ENCODE data around the gene ACTL7B. TPM values are rescaled to one million over a fixed set of nuclear protein-coding genes. Genes with fewer than 3 reads are reported as not detected.

Gene ACTL7B
- total RNA-seq, 3 donors from 2014 or later = 0.16 TPM; not detected in 2

- no peaks in the 10 kb centered on the region for H3K27me3 ChIP-seq
- no peak overlapping the region for H3K4me3 ChIP-seq
- TF ChIP-seq CTCF (IDR thresholded peaks at IDR 0.05) = no peak
- TF ChIP-seq POLR2A (IDR thresholded peaks at IDR 0.05) = no peak
- no peak for TF ChIP-seq POLR2AphosphoS5 (IDR thresholded peaks at IDR 0.05)
- intact Hi-C loops (cut with DNase I; ENCODE audit: low total_unique reads) = no loop called here
- peaks cover 15% of the 10 kb centered on the region for H3K36me3 ChIP-seq
- no peaks in the 10 kb centered on the region for H3K9me3 ChIP-seq
- no peaks in the 10 kb centered on the region for H3K4me1 ChIP-seq
- DNase-seq (ENCODE audit: low spot score in 2 of 2) = no peak
- H3K27ac ChIP-seq = no peak overlapping the region
These were observed 20.6 kb upstream of the ACTL7B start for GRCh38 chr9:108876425-108876824.

- H3K4me1 ChIP-seq = no peaks in the 10 kb centered on the region
- H3K36me3 ChIP-seq = peaks cover 7% of the 10 kb centered on the region
- no peak overlapping the region for H3K4me3 ChIP-seq
- no peaks in the 10 kb centered on the region for H3K27me3 ChIP-seq
- no peaks in the 10 kb centered on the region for H3K9me3 ChIP-seq
- no peak for TF ChIP-seq POLR2A (IDR thresholded peaks at IDR 0.05)
- TF ChIP-seq CTCF (IDR thresholded peaks at IDR 0.05) = no peak
- TF ChIP-seq POLR2AphosphoS5 (IDR thresholded peaks at IDR 0.05) = no peak
- no peak overlapping the region for H3K27ac ChIP-seq
- DNase-seq (ENCODE audit: low spot score in 2 of 2) = no peak
- intact Hi-C loops (cut with DNase I; ENCODE audit: low total_unique reads) = no loop called here
These were observed 18.4 kb upstream of the ACTL7B start for GRCh38 chr9:108874058-108874788.

- Histone ChIP-seq H3K36me3 (no peaks in the 10 kb centered on the region), H3K9me3 (no peaks in the 10 kb centered on the region), H3K27me3 (no peaks in the 10 kb centered on the region), H3K27ac (no peak overlapping the region), H3K4me1 (no peaks in the 10 kb centered on the region), H3K4me3 (no peak overlapping the region)
- DNase-seq (ENCODE audit: low spot score in 2 of 2) = no peak
- intact Hi-C loops (cut with DNase I; ENCODE audit: low total_unique reads) = no loop called here
- TF ChIP-seq CTCF (IDR thresholded peaks at IDR 0.05) = no peak
- TF ChIP-seq POLR2A (IDR thresholded peaks at IDR 0.05) = no peak
- TF ChIP-seq POLR2AphosphoS5 (IDR thresholded peaks at IDR 0.05) = no peak
These were observed 13.4 kb upstream of the ACTL7B start for GRCh38 chr9:108869092-108869725.

- H3K4me1 ChIP-seq = no peaks in the 10 kb centered on the region
- H3K9me3 ChIP-seq = no peaks in the 10 kb centered on the region
- H3K27me3 ChIP-seq = no peaks in the 10 kb centered on the region
- no peaks in the 10 kb centered on the region for H3K36me3 ChIP-seq
- no peak overlapping the region for H3K4me3 ChIP-seq
- TF ChIP-seq POLR2A (IDR thresholded peaks at IDR 0.05) (no peak), CTCF (IDR thresholded peaks at IDR 0.05) (no peak), POLR2AphosphoS5 (IDR thresholded peaks at IDR 0.05) (no peak)
- DNase-seq (ENCODE audit: low spot score in 2 of 2) = no peak
- no peak overlapping the region for H3K27ac ChIP-seq
- intact Hi-C loops (cut with DNase I; ENCODE audit: low total_unique reads) = no loop called here
These were observed 12.0 kb upstream of the ACTL7B start for GRCh38 chr9:108867829-108868228.

GRCh38 chr9:108867116-108867515, 11.3 kb upstream of the ACTL7B start:
- H3K9me3 ChIP-seq = no peaks in the 10 kb centered on the region
- no peak for TF ChIP-seq POLR2AphosphoS5 (IDR thresholded peaks at IDR 0.05)
- no peak for TF ChIP-seq POLR2A (IDR thresholded peaks at IDR 0.05)
- no peak for TF ChIP-seq CTCF (IDR thresholded peaks at IDR 0.05)
- no peaks in the 10 kb centered on the region for H3K27me3 ChIP-seq
- no peaks in the 10 kb centered on the region for H3K36me3 ChIP-seq
- no peak overlapping the region for H3K27ac ChIP-seq
- intact Hi-C loops (cut with DNase I; ENCODE audit: low total_unique reads) = no loop called here
- DNase-seq (ENCODE audit: low spot score in 2 of 2) = no peak
- H3K4me3 ChIP-seq = no peak overlapping the region
- no peaks in the 10 kb centered on the region for H3K4me1 ChIP-seq

Data from breast epithelium (tissue), 4 donors.